BJ (cell line): ENCODE data around the gene RBM20. TPM values are rescaled to one million over a fixed set of nuclear protein-coding genes. Genes with fewer than 3 reads are reported as not detected.

Experiments
- CTCF ChIA-PET: fragments of 350-600 bp; formaldehyde crosslinking; extraction: SDS; loops from one replicate; lab custom pipeline; 2021; ENCODE audit warnings: antibody characterized with exemption, inconsistent platforms; lab: Yijun Ruan, JAX
- POLR2A ChIA-PET: fragments of 300-600 bp; sonication (Branson Sonifier 250); formaldehyde crosslinking; extraction: SDS; loops from one replicate; lab custom pipeline; 2021; ENCODE audit warnings: antibody characterized with exemption; lab: Charles Lee
- DNase-seq: peaks from one replicate; pipeline ENCODE4 v3.0.0-alpha.2; 2011; ENCODE audit warnings: low read depth
- H3K27me3 ChIP-seq: 2 replicates; pipeline ENCODE4 v1.6.0; 2011; ENCODE audit warnings: low read length; ENCODE audit not compliant: control insufficient read depth, insufficient read depth
- H3K36me3 ChIP-seq: 2 replicates; pipeline ENCODE4 v1.5.1; 2011; ENCODE audit warnings: low read length; ENCODE audit not compliant: control insufficient read depth, insufficient read depth
- H3K4me3 ChIP-seq: 2 replicates; pipeline ENCODE4 v1.5.1; 2011; ENCODE audit warnings: low read depth, mild to moderate bottlenecking, control low read depth, low read length
- polyA plus RNA-seq: library from polyadenylated mRNA; depleted of rRNA; stranded (reverse); fragments of >200 nt; gene quantifications from 2 replicates; pipeline ENCODE4 v1.2.3, GENCODE V29; 2011
- TF ChIP-seq, protein P1 (sequence below): IDR thresholded peaks from 2 replicates; pipeline ENCODE4 v1.5.1; 2011; ENCODE audit warnings: low read depth, mild to moderate bottlenecking, control low read depth, inconsistent platforms, low read length, moderate library complexity; ENCODE audit not compliant: insufficient read depth

RBM20 gene
- polyA plus RNA-seq, 1 experiment: not detected

DNA sequence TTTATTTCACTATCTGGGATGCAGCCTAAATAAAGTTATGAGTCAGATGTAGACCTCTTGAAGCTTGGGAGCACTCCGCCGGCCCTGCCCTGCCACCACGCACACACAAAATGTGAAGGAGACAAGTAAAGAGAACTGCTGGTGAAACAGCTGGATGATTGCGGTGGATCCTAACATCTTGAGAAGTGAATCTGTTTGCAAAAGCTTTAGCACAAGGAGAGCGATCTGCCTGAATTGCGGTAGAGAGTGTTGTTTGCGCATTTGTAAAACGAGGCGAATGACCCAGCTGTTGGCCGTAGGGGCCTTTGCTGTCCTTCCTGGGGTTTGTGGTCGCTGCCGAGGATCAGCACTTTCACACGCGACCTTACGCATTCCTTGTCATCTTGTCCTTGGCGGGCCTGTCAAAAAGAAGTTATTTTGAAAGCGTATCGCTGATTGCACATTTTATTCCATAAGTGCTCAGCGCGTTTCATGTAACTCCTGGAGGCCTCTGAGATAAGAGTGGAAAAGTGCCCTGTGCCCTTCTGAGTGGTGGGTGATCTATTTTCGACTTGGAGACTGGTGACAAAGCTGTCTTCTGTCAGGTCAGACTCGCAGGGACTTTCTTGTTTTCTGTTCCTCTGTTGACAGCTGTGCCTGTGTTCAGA lies 40.8 kb downstream of the RBM20 start:
- H3K4me3 ChIP-seq: no peak overlapping the region
- ChIA-PET CTCF (interaction anchor here (2.1 to 6.3 kb wide), 2 partner anchors 13 to 20 kb away, joined by 6 to 53 read pairs; no protein-coding TSS in a partner anchor), POLR2A (no interaction called here)
- peak; percentile 22 for DNase-seq
- peaks cover 14% of the 10 kb centered on the region for H3K27me3 ChIP-seq
- TF ChIP-seq, protein P1, sequence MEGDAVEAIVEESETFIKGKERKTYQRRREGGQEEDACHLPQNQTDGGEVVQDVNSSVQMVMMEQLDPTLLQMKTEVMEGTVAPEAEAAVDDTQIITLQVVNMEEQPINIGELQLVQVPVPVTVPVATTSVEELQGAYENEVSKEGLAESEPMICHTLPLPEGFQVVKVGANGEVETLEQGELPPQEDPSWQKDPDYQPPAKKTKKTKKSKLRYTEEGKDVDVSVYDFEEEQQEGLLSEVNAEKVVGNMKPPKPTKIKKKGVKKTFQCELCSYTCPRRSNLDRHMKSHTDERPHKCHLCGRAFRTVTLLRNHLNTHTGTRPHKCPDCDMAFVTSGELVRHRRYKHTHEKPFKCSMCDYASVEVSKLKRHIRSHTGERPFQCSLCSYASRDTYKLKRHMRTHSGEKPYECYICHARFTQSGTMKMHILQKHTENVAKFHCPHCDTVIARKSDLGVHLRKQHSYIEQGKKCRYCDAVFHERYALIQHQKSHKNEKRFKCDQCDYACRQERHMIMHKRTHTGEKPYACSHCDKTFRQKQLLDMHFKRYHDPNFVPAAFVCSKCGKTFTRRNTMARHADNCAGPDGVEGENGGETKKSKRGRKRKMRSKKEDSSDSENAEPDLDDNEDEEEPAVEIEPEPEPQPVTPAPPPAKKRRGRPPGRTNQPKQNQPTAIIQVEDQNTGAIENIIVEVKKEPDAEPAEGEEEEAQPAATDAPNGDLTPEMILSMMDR: no peak
- H3K36me3 ChIP-seq: no peaks in the 10 kb centered on the region

DNA sequence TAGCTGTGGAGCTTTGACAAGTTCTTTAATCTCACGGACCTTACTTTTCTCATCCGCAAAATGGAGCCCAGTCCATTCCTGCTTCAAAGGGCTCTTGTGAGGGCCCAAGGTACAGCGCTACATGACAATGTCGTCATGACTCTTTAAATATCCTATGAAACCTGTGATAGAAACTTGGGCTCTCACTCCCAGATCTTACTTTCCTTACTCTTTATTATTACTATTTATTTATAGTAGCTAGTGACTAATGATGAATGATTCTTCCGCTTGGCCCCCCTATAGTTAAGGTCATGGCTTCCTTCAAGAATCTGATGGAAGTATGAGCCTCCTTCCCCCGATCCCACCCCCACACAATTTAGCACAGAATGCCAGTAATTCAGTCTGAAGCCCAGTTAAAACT lies 41.9 kb downstream of the RBM20 start:
- TF ChIP-seq, protein P1: no peak
- POLR2A ChIA-PET: no interaction called here
- CTCF ChIA-PET: interaction anchor here (0.6 to 6.3 kb wide), 3 partner anchors 14 to 406 kb away, joined by 3 to 53 read pairs (median 3); no protein-coding TSS in a partner anchor
- Histone ChIP-seq H3K27me3 (peaks cover 9% of the 10 kb centered on the region), H3K36me3 (no peaks in the 10 kb centered on the region), H3K4me3 (no peak overlapping the region)
- DNase-seq: no peak

DNA sequence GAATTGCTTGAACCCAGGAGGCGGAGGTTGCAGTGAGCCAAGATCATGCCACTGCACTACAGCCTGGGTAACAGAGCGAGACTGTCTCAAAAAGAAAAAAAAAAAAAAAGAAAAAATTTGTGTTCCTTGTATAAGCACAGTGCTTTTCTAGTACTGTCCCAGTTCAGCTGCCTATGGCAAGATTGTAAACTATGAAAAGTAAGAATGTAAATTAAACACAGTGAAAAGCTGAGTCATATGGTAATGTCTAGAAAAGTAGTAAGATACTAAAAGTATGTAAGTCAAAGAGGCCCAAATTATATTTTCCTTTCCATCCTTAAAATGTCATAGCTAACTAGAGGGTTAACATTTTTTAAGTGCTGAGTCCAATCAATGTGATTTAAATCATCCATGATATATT lies 42.8 kb downstream of the RBM20 start:
- DNase-seq: no peak
- TF ChIP-seq, protein P1: no peak
- Histone ChIP-seq H3K36me3 (no peaks in the 10 kb centered on the region), H3K4me3 (no peak overlapping the region), H3K27me3 (peaks cover 9% of the 10 kb centered on the region)
- POLR2A ChIA-PET: no interaction called here
- CTCF ChIA-PET: interaction anchor here (0.9 to 6.3 kb wide), 4 partner anchors 15 to 184 kb away, joined by 3 to 53 read pairs (median 4); no protein-coding TSS in a partner anchor

DNA sequence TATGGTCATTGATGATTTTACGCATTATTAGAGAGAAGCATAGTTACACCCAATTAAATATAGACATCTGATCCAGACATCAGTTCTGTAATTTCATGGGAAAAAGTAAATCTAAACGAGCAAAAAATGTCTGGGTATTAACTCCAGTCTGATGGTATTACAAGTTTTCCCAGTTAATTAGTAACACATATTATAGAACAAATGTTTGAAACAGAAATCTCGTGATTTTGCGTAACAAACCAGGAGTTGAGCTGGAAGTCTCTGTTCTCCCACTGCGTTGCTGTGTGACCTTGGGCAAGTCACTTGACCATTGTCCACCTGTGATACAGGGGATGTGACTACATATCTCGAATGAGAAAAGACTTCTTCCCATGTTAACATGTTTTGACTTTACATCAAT lies 43.3 kb downstream of the RBM20 start:
- Histone ChIP-seq H3K27me3 (peaks cover 8% of the 10 kb centered on the region), H3K36me3 (no peaks in the 10 kb centered on the region), H3K4me3 (no peak overlapping the region)
- ChIA-PET POLR2A (no interaction called here), CTCF (interaction anchor here (0.9 to 6.3 kb wide), 4 partner anchors 10 to 184 kb away, joined by 3 to 53 read pairs (median 4); no protein-coding TSS in a partner anchor)
- TF ChIP-seq, protein P1: no peak
- DNase-seq: no peak

DNA sequence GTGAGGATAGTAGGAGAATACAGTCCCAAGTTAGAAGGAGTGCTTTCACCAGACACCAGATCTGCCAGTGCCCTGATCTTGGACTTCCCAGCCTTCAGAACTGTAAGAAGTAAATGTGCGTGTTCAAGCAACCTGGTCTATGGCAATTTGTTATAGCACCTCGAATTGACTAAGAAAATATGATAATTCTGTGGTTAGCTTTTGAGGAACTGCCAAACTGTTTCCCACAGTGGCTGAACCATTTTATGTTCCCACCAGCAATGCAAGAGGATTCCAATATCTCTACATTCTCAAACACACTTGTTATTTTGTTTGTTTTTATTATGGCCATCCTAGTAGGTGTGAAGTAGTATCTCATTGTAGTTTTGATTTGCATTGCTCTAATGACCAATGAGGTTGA lies 47.0 kb downstream of the RBM20 start:
- TF ChIP-seq, protein P1: no peak
- ChIA-PET CTCF (no interaction called here), POLR2A (no interaction called here)
- Histone ChIP-seq H3K36me3 (no peaks in the 10 kb centered on the region), H3K4me3 (no peak overlapping the region), H3K27me3 (peaks cover 6% of the 10 kb centered on the region)
- DNase-seq: no peak
